HL-60 (cell line): Measurements from ENCODE around the gene NR3C1.
A peak's percentile ranks its signal among the peaks of the same experiment; 100 is the strongest.
"Not testable (repeated sequence)": the region's sequence is repeated elsewhere in the genome, so short reads cannot be mapped to it uniquely, and the experiment has no call there.

Source experiments
- DNase-seq, 2 experiments: peaks; one replicate each; pipeline ENCODE4 v3.0.0-alpha.2; 2010 to 2020; ENCODE audit warnings: low read depth in 1 of 2, low spot score in 1 of 2
- H3K27ac ChIP-seq: fragments of 250-450 bp; sonication (Bioruptor Pico); replicated peaks from 2 replicates; pipeline ENCODE4 v1.5.1; 2020; ENCODE audit warnings: mild to moderate bottlenecking, moderate library complexity
- H3K27me3 ChIP-seq: fragments of 250-450 bp; sonication (Bioruptor Pico); 2 replicates; pipeline ENCODE4 v1.5.1; 2021; ENCODE audit warnings: mild to moderate bottlenecking, moderate library complexity; ENCODE audit not compliant: insufficient read depth, poor library complexity, severe bottlenecking
- H3K4me3 ChIP-seq: replicated peaks from 2 replicates; pipeline ENCODE4 v1.5.1; 2011; ENCODE audit warnings: mild to moderate bottlenecking, control low read depth, low read length; ENCODE audit not compliant: insufficient read depth
- CTCF ChIP-seq: IDR thresholded peaks from one replicate; pipeline ENCODE4 v1.5.1; 2011; ENCODE audit warnings: low read length, control low read depth, inconsistent platforms; ENCODE audit not compliant: insufficient read depth
- GABPA ChIP-seq: IDR thresholded peaks from 2 replicates; pipeline ENCODE4 v1.6.1; 2012; ENCODE audit warnings: low read depth
- POLR2AphosphoS5 ChIP-seq: IDR thresholded peaks from 2 replicates; pipeline ENCODE4 v1.6.1; 2012; ENCODE audit warnings: low read depth
- REST ChIP-seq: IDR thresholded peaks from 2 replicates; pipeline ENCODE4 v1.6.1; 2012; ENCODE audit warnings: low read depth; ENCODE audit not compliant: insufficient replicate concordance
- SPI1 ChIP-seq: IDR thresholded peaks from 2 replicates; pipeline ENCODE4 v1.6.1; 2012; ENCODE audit warnings: low read depth, mild to moderate bottlenecking, borderline replicate concordance

NR3C1 gene

GRCh38 chr5:143322931-143323630, 80.4 kb downstream of the NR3C1 start:
- H3K27me3 ChIP-seq, DNase-seq, H3K4me3 ChIP-seq, H3K27ac ChIP-seq: not testable (repeated sequence)
- TF ChIP-seq SPI1 = peak; percentile 39; the same call in 1 of the 2 replicates

- DNase-seq = no peak
- Histone ChIP-seq H3K4me3 (no peak overlapping the region), H3K27me3 (no peaks in the 10 kb centered on the region), H3K27ac (no peak overlapping the region)
- no peak for TF ChIP-seq SPI1
- TF ChIP-seq CTCF = no peak
- TF ChIP-seq REST = no peak
- no peak for TF ChIP-seq GABPA
- TF ChIP-seq POLR2AphosphoS5 = no peak
Measured at GRCh38 chr5:143322176-143322575, 81.3 kb downstream of the NR3C1 start.

GRCh38 chr5:143319437-143320227, 83.9 kb downstream of the NR3C1 start:
- TF ChIP-seq GABPA = no peak
- TF ChIP-seq REST = no peak
- TF ChIP-seq CTCF = no peak
- no peak for TF ChIP-seq SPI1
- no peak for TF ChIP-seq POLR2AphosphoS5
- no peak for DNase-seq
- H3K27me3 ChIP-seq = no peaks in the 10 kb centered on the region
- no peak overlapping the region for H3K4me3 ChIP-seq
- no peak overlapping the region for H3K27ac ChIP-seq

- Histone ChIP-seq H3K27me3 (no peaks in the 10 kb centered on the region), H3K27ac (no peak overlapping the region), H3K4me3 (no peak overlapping the region)
- no peak for TF ChIP-seq CTCF
- no peak for TF ChIP-seq REST
- no peak for TF ChIP-seq SPI1
- TF ChIP-seq POLR2AphosphoS5 = no peak
- no peak for TF ChIP-seq GABPA
- DNase-seq = no peak
Measured at GRCh38 chr5:143318833-143319232, 84.7 kb downstream of the NR3C1 start.
